Measurements from ENCODE around the gene LHFPL6. TPM values are rescaled to one million over a fixed set of nuclear protein-coding genes. Genes with fewer than 3 reads are reported as not detected.

Gene LHFPL6
- total and polyA plus RNA-seq, 9 of the 15 experiments (the other 6 are each of a cell fraction or from before 2014, with no cell fraction given): 0.18 TPM; not detected in 8

- intact Hi-C loops (cut with micrococcal nuclease) (no loop called here), in situ Hi-C loops (cut with MboI) (loop anchor here (25.0 kb wide), 1 partner anchor 639 kb away; no protein-coding TSS in a partner anchor)
- BruUV-seq (replicated peaks): no TSS peak
- no peak overlapping the region for H3K27ac ChIP-seq (ENCODE audit: extremely low read depth, low read depth, low read length)
- no peaks in the 10 kb centered on the region for H3K79me2 ChIP-seq (ENCODE audit: control insufficient read depth, insufficient read depth, low read length)
- ChIA-PET POLR2A (no interaction called here), CTCF (ENCODE audit: low intra/inter-chr PET ratio) (no interaction called here)
- H2AFZ ChIP-seq (ENCODE audit: low read depth, low read length): no peak overlapping the region
- H3K36me3 ChIP-seq (ENCODE audit: control insufficient read depth, insufficient read depth, low read length): no peaks in the 10 kb centered on the region
- H3K9me3 ChIP-seq (replicated peaks; ENCODE audit: control insufficient read depth, insufficient read depth, low read depth, low read length): no peaks in the 10 kb centered on the region
- TF ChIP-seq ZNF766 (CRISPR knock-in tag; conservative IDR thresholded peaks at IDR 0.05) (no peak), ZNF280A (IDR thresholded peaks at IDR 0.05; ENCODE audit: low read depth, partially characterized antibody) (no peak), TCF7 (IDR thresholded peaks at IDR 0.05; ENCODE audit: borderline replicate concordance) (no peak), OTX1 (CRISPR knock-in tag; IDR thresholded peaks at IDR 0.05) (no peak), ZNF197 (CRISPR knock-in tag; IDR thresholded peaks at IDR 0.05; ENCODE audit: low read depth) (no peak), GATAD2B (IDR thresholded peaks at IDR 0.05; ENCODE audit: borderline replicate concordance) (no peak), HEY1 (CRISPR knock-in tag; IDR thresholded peaks at IDR 0.05; ENCODE audit: borderline replicate concordance) (no peak), NR2C1 (IDR thresholded peaks at IDR 0.05) (no peak), NR2C1 (tag; IDR thresholded peaks at IDR 0.05) (no peak), SRF (CRISPR knock-in tag; IDR thresholded peaks at IDR 0.05) (no peak), ZNF584 (CRISPR knock-in tag; IDR thresholded peaks at IDR 0.05; ENCODE audit: low read depth) (no peak)
- no peak overlapping the region for H3K9ac ChIP-seq (ENCODE audit: insufficient read depth in 1 of 2, low read depth in 2 of 2, low read length in 2 of 2)
- no peak overlapping the region for H3K4me3 ChIP-seq
- H4K20me1 ChIP-seq (replicated peaks; ENCODE audit: control insufficient read depth, insufficient read depth, low read length): no peaks in the 10 kb centered on the region
- no peaks in the 10 kb centered on the region for H3K9me1 ChIP-seq (ENCODE audit: control insufficient read depth, insufficient read depth, low read length)
- H3K4me1 ChIP-seq (replicated peaks in 1 of 2; ENCODE audit: control insufficient read depth in 2 of 2, insufficient read depth in 2 of 2, low read length in 2 of 2): peaks cover 0 to 9% of the 10 kb centered on the region in 2 experiments; a peak in 2 of 5 replicates
- 3% methylated on average over 3 of the region's 3 CpGs for WGBS (ENCODE audit: insufficient coverage, low coverage, missing lambda C conversion rate)
- no peak overlapping the region for H3K4me2 ChIP-seq (ENCODE audit: insufficient read depth, low read length)
- ATAC-seq: no peak
- no peak for DNase-seq (ENCODE audit: extremely low read depth in 1 of 4, low spot score in 3 of 4)
- no peak for FAIRE-seq
- H3K27me3 ChIP-seq (ENCODE audit: control insufficient read depth in 2 of 2, insufficient read depth in 2 of 2, low read length in 2 of 2): peaks cover 7 to 15% of the 10 kb centered on the region in 2 experiments; a peak in 4 of 5 replicates
Observed at GRCh38 chr13:39601636-39602035, 1.4 kb downstream of the LHFPL6 start.
